Stimulated activated CD8-positive, alpha-beta memory T cell treated with anti-CD3 and anti-CD28 coated beads, Interleukin-15, amount 100 ng/mL, for 48 hours (primary cell): ENCODE data around the gene DEPP1.

ENCODE experiments used
- DNase-seq, 2 donors: peaks; one replicate each; pipeline ENCODE4 v3.0.0-alpha.2; 2020; ENCODE audit warnings: low read depth in 2 of 2

Gene DEPP1

GRCh38 chr10:44954962-44955361 lies 23.6 kb downstream of the DEPP1 start:
- DNase-seq, result no peak

GRCh38 chr10:44954042-44954441 lies 24.6 kb downstream of the DEPP1 start:
- no peak for DNase-seq

GRCh38 chr10:44952779-44953231 lies 25.8 kb downstream of the DEPP1 start:
- no peak for DNase-seq

GRCh38 chr10:44951576-44952226 lies 26.9 kb downstream of the DEPP1 start:
- DNase-seq, result no peak

GRCh38 chr10:44950326-44951225 lies 28.0 kb downstream of the DEPP1 start:
- no peak for DNase-seq

GRCh38 chr10:44949915-44950314 lies 28.7 kb downstream of the DEPP1 start:
- no peak for DNase-seq

- no peak for DNase-seq
These were observed 29.3 kb downstream of the DEPP1 start for GRCh38 chr10:44949127-44949802.

- DNase-seq, result no peak
These were observed 30.0 kb downstream of the DEPP1 start for GRCh38 chr10:44948642-44949041.

- DNase-seq, result no peak
These were observed 31.0 kb downstream of the DEPP1 start for GRCh38 chr10:44947371-44948152.

GRCh38 chr10:44946205-44946604 lies 32.4 kb downstream of the DEPP1 start:
- DNase-seq, result no peak

GRCh38 chr10:44944354-44944753 lies 34.3 kb downstream of the DEPP1 start:
- DNase-seq, result no peak

GRCh38 chr10:44939691-44940401 lies 38.8 kb downstream of the DEPP1 start:
- no peak for DNase-seq

GRCh38 chr10:44938956-44939355 lies 39.7 kb downstream of the DEPP1 start:
- DNase-seq, result no peak

GRCh38 chr10:44937196-44938005 lies 41.2 kb downstream of the DEPP1 start:
- DNase-seq, result no peak

GRCh38 chr10:44936314-44936975 lies 42.2 kb downstream of the DEPP1 start:
- no peak for DNase-seq

- no peak for DNase-seq
These were observed 42.7 kb downstream of the DEPP1 start for GRCh38 chr10:44935966-44936295.

- DNase-seq, result no peak
These were observed 43.2 kb downstream of the DEPP1 start for GRCh38 chr10:44935201-44935965.

GRCh38 chr10:44934416-44935200 lies 44.0 kb downstream of the DEPP1 start:
- DNase-seq, result no peak
